Subcutaneous adipose tissue (tissue), 4 donors: ENCODE results near the gene OAS1. TPM values are rescaled to one million over a fixed set of nuclear protein-coding genes. Genes with fewer than 3 reads are reported as not detected.

ENCODE experiments used
- total RNA-seq, 4 donors: library from RNA; depleted of rRNA; stranded (reverse); fragments of >200 nt; gene quantifications; one replicate each; pipeline ENCODE4 v1.1.0, GENCODE V29; 2016
- TF ChIP-seq, protein P1 (sequence below): fragments of 450-650 bp; IDR thresholded peaks from one replicate; pipeline ENCODE4 v1.5.1; 2016; ENCODE audit warnings: low read depth, mild to moderate bottlenecking, control low read depth, antibody characterized with exemption, moderate library complexity

OAS1 gene
- total RNA-seq, 4 donors from 2014 or later, result 16.2 to 104 (median 23.9) TPM

DNA sequence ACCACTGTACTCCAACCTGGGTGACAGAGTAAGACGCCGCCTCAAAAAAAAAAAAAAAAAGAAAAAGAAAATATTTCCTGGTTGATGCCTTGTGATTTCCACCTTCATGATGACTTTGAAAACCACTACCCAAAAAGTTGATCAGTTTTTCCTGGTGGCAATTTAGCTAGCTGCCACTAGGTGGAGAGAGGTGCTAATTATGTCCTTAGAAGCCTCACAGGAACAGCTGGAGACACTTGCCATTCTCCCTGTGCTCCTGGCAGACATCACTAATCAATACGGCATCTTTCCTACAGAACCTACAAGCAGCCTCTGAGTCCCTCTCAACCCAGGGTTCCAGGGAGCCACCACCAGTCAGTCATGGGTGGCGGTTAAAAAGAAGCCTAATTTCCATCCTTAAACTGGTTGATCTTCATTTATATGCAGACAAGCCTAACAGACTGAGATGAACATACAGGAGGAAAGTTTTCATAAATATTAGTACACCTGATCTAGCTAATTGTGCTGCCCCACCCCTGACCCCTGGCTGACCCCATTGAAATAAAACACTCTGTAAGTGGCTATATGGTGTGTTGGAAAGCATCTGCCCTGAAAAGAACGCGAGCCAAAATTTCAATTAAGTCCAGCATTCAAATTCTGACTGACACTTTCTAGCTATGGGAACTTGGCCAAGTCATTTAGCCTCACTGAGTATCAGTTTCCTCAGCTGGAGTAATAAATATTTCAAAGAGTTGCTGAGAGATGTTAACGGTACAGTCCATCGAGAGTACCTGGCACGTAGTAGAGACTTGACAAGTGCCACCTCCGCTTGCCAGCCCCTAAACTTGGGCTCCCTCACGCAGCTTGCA lies 6.2 kb upstream of the OAS1 start:
- TF ChIP-seq, protein P1, sequence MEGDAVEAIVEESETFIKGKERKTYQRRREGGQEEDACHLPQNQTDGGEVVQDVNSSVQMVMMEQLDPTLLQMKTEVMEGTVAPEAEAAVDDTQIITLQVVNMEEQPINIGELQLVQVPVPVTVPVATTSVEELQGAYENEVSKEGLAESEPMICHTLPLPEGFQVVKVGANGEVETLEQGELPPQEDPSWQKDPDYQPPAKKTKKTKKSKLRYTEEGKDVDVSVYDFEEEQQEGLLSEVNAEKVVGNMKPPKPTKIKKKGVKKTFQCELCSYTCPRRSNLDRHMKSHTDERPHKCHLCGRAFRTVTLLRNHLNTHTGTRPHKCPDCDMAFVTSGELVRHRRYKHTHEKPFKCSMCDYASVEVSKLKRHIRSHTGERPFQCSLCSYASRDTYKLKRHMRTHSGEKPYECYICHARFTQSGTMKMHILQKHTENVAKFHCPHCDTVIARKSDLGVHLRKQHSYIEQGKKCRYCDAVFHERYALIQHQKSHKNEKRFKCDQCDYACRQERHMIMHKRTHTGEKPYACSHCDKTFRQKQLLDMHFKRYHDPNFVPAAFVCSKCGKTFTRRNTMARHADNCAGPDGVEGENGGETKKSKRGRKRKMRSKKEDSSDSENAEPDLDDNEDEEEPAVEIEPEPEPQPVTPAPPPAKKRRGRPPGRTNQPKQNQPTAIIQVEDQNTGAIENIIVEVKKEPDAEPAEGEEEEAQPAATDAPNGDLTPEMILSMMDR, result no peak

DNA sequence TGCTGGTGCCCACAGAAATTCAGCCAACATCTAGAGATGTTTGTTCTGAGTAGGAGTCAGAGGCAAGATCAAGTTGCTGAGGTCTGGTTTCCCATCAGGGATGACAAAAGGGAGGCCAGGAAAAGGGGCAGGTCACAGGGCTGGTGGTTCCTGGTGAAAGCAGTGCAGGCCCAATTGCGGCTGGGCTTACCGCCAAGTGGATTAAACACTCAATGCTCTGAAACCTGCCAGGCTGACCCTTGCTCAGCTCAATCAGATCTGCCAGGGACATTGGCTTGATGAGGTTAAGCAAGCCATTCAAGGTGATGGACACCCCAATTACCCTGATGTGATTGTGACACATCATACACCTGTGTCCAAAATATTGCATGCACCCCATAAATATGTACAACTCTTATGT lies 5.5 kb upstream of the OAS1 start:
- TF ChIP-seq, protein P1, result no peak

DNA sequence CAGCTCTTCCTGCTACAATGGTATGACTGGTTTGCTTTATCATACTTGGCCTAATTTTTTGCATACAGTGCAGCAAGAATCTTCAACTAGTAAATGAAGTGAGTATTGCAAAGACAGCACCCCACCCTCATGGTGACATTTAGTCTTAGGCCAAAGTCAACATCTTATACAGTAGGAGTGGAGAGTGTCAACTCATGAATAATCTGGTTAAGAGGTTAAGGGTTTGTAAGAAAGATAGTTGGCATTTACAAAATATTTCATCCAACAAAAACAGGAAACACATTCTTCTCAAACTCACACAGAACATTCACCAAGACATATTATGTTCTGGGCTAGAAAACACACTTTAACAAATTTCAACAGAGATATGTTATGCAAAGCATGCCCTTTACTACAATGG lies 2.2 kb upstream of the OAS1 start:
- TF ChIP-seq, protein P1, result no peak

DNA sequence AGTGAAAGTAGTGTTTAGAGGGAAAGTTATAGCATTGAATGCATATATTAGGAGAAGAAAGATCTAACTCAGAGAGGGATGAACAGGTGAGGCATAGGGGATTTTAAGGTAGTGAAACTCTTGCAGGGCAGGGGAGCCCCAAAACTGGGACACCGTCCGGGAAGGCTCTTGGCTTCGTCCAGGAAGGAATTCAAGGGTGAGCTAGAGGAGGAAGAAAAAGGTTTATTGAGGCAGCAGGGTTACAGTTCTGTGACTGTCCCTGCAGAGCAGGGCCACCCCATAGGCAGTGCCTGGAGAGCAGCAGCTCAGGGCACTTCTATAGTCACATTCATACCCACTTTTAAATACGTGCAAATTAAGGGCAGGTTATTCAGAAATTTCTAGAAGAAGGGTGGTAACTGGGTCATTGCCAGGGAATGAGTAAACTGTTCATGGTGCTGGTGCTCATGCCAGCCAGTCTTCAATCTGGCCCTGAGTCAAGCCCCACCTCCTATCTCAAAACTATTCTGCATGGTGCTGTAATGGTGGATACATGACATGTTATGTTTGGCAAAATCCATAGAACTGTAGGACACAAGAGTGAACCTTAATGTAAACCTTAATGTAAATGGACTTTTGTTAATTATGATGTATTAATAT lies 1.2 kb upstream of the OAS1 start:
- TF ChIP-seq, protein P1, result no peak

DNA sequence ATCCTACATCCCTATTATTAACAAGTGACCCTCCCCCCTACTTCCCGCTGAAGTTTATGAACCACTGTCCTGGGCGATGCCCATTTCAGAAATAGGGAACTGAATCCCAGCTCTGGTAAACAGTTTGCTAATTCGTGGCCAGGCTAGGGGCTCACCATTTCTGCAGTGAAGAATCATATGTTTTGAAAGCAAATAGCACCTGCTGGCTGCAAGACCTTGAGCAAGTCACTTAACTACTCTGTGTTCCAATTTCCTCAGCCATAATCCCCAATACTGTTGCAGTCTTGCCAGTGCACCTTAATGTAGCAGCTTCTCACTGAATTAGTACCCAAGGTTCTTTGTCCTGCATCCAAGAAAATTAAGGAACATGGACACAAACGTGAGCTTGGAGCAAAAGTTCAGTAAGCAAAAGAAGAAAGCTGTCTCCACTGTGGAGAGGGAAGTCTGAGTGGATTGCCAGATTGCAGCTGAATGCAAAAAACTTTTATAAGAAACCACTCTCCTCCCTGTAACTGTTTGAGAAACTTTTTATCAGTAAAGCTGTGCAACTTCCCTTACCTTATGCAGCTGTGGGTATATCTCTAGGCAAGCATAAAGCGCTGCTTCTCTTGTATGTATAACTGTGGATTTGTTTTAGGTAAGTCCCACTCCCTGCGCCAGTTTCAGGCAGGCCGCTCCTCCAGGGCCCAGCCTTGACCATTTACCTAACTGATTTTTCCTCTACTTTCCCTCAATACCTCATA lies 824 bp downstream of the OAS1 start:
- TF ChIP-seq, protein P1, result no peak

DNA sequence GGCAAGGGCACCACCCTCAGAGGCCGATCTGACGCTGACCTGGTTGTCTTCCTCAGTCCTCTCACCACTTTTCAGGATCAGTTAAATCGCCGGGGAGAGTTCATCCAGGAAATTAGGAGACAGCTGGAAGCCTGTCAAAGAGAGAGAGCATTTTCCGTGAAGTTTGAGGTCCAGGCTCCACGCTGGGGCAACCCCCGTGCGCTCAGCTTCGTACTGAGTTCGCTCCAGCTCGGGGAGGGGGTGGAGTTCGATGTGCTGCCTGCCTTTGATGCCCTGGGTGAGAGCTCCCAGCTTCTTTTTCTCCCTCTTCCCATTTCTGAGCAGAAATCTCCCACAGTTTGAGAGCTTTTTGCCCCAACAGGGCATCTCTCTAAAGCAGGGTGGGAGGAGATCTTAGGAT lies 1.8 kb downstream of the OAS1 start:
- TF ChIP-seq, protein P1, result no peak

DNA sequence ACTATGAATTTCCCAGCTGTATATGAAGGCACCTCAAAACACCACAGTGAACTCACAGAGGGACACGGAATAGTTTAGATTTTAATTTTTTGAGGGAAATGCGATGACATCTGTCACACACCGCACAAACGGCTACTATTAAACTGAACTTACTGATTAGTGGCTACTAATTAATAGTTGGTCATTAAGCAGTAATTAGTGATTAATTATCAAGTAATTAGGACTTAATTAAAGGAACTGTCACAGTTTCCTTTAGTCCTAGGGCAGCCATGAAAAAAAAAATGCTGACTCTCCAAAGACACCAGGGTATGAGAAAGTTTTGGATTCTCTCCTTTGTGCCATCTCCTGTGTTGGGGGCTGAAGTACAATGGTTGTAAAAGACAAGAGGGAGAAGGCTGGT lies 2.9 kb downstream of the OAS1 start:
- TF ChIP-seq, protein P1, result no peak
